IPS-18c (cell line): ENCODE measurements around the gene TENM4.

Source experiments
- H3K4me3 ChIP-seq: 2 replicates; pipeline ENCODE4 v1.7.0; 2013; ENCODE audit warnings: low read depth, mild to moderate bottlenecking, low read length, moderate library complexity; ENCODE audit not compliant: insufficient read depth
- H3K9me3 ChIP-seq: one replicate; pipeline ENCODE4 v1.6.1; 2013; ENCODE audit warnings: mild to moderate bottlenecking, low read length, moderate library complexity; ENCODE audit not compliant: control insufficient read depth, insufficient read depth

The TENM4 gene

DNA sequence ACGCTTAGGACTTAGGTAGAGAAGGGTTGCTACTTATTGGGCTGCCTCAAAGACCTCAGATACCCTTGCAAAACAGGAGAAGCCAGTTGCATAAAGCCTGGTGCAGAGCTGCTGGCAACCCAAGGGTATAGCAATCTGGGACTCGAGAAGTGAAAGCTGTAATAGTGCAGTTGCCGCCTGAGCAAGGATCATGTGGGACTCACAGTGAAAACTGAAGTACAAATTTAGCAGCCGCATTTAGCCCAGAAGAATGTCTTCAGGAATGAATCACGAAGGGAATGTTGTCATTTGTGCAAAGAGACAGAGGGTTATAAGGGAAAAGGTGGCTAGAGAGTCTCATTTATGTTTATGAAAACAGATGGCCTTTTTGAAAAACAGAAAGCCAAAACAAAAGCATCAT, 267.2 kb downstream of the TENM4 start:
- no peak overlapping the region for H3K4me3 ChIP-seq
- peaks cover 2% of the 10 kb centered on the region for H3K9me3 ChIP-seq

DNA sequence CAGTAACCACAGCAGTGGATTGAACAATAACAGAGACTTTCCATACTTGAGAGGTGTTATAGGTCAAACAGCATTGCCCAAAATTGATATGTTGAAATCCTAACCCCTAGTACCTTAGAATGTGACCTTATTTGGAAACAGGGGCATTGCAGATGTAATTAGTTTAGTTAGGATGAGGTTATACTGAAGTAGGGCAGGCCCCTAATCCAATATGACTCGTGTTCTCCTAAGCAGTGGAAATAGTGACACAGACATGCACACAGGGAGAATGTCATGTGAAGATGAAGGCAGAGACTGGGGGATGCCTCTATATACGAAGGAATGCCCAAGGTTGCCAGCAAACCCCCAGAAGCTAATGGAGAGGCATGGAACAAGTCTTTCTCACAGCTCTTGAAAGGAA, 270.5 kb downstream of the TENM4 start:
- Histone ChIP-seq H3K4me3 (no peak overlapping the region), H3K9me3 (no peaks in the 10 kb centered on the region)

DNA sequence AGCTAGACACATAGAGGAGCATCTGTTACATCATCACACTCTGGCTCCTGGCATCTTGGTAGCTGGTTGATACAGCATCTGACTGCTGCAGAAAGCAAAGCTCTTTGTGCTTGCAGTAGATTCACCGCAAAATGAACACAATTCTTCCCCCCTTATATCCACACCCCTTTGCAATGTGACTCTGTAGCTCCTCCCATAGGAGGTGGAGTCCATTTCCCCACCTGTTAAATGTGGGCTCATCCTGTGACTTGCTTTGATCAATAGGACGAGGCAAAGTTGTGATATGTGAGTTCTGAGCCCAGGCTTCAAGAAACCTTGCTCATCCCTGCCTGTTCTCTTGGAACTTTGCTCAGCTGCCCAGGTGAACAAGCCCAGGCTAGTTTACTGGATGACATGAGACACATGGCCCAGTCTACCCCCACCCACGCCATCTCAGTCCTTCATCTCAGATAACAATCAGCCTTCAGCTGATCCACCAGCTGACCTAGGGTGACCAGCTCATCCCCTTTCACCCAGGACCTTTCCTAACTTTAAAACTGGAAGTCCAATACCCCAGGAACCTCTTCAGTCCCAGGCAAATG, 272.2 kb downstream of the TENM4 start:
- no peaks in the 10 kb centered on the region for H3K9me3 ChIP-seq
- H3K4me3 ChIP-seq, result no peak overlapping the region

DNA sequence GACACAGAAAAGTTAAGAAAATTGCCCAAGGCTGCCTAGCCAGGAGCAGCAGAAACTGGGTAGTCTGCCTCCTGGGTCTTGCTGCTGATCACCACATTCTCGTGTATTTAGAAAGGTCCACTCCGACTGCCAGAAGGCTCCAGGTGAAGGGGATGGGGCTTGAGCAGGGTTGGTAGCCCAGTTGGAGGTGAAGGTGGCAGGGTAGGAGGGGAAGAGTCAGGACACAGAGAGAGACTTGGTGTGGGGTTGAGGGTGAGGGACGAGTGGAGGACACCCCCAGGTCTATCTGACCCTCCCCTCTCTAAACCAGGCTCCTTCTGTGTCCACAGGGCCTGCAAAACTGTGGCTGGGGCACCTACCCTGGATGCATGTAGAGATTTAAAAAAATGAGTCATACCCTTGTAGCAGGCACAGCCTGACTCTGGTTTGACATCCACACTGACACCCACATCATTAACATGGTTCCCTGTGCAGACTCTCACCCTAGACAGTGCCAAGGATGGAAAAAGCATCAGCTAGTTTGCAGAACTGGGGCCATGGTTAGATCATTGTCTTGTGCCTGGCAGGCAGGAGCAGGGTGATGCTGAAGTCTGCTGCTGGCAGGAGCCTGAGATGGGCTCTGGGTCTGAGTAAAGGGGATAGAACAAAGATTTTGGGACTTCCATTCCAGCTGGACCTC, 273.2 kb downstream of the TENM4 start:
- Histone ChIP-seq H3K4me3 (no peak overlapping the region), H3K9me3 (no peaks in the 10 kb centered on the region)

DNA sequence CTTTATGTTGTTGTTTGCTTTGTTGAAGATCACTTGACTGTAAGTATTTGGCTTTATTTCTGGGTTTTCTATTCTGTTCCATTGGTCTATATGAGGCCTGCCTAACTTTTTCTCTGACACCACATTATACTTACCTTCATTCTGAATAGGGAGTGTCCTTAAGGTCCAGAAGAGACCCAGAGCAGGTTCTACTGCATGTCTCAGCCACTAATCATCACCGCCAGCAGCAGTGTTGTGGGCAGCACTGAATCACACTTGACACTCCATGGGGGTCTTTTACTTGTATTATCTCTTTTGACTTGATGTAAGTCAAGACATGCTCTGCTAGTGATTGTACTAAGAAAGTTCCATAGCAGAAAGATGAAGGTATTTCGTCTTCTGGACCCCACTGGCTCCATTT, 274.9 kb downstream of the TENM4 start:
- H3K4me3 ChIP-seq, result no peak overlapping the region
- no peaks in the 10 kb centered on the region for H3K9me3 ChIP-seq

DNA sequence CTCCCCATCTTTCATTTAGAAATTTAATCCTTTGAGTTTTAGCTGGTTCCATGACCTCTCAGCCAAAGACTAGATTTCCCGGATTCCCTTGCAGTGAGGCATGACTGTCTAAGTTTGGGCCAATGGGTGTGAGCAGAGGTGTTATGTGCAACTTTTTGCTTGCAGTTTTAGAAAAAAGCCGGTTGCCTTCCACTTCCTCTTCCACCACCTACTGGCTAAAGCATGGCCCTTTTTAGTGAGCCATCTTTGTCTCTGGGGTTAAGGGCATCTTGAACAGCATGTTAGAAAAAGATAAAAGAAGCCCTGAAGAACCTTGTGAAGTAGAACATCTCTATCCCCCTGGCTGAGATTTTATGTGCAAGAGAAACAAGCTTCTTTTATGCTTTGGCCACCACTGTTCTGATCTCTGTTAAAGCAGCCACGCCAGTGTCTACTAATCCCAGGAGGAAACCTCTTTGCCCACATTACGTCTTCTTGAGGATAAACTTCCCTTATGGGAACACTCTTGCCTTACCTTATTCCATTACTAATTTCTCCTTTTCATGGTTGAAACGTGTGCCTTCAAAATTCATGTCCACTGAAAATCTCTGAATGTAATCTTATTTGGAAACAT, 279.9 kb downstream of the TENM4 start:
- Histone ChIP-seq H3K9me3 (no peaks in the 10 kb centered on the region), H3K4me3 (no peak overlapping the region)

DNA sequence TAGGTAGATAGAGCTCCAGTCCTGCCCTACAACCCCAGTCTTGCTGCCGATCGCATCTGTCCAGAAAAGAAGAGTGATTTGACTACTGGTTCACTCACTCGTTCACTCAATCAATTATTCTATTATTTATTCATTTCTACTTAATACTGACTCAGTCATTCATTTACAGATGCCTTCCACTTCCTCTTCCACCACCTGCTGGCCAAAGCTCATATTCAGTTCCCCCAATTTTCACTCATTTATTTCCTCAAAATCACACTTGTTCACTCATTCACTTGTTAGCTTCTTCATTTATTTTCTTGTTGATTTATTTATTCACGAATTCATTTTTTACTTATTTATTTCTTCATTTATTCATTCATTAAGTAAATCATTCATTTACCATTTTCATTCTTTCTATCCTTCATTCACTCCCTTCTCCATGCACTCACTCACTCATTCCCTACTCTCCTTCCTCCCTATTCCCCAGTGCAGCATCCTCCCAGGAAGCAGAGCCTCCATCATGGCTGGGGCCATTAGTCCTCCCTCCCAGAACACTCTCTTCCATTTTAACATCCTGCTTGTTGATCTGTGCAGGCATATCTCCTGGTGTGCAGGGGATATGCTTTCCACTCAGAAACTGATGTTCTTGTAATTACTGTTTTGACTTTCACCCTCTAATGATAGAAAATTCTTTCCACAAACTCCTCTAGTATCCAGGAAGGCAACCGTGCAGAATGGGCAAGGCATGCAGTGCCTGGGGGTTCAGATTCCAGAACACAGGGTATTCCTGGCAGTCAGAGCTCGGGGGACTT, 281.0 kb downstream of the TENM4 start:
- no peak overlapping the region for H3K4me3 ChIP-seq
- H3K9me3 ChIP-seq, result no peaks in the 10 kb centered on the region

DNA sequence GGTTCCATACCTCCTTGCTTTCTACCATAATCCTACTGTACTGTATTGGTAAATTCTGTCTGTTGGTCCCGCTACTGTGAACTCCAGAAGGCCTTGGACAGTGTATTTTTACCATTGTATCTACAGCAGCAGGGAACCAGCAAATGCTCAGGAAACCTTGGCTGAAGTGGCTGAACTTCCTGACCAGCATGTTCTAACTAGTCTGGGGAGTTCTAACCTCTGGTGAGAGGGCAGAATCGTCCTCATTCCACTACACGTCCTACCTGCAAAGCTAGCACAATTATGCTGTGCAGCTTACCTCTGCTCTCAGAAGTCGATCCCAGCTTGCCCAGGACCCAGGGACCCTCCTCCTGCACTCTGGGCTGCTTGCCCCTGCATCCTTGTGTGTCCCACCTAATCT, 283.1 kb downstream of the TENM4 start:
- Histone ChIP-seq H3K9me3 (no peaks in the 10 kb centered on the region), H3K4me3 (no peak overlapping the region)

DNA sequence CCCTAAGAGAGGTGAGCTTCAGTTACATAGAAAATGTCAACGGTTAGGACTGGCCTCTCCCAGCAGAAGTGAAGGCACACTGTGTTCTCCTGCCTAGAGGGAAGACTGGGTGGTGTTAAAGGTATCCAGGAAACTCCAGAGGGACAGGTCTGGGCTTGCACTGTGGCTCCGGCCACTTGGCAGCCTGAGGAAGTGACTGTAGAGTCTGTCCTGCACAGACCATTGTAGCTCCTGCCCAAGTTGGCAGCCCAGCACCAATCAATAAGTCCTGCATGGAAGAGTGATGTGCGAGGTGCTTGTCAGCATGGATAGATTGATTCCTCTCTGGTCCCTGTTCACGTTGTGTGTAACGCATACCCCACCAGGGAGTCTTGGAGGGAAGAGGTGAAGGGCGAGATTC, 284.8 kb downstream of the TENM4 start:
- no peak overlapping the region; the same call in 1 of the 2 replicates for H3K4me3 ChIP-seq
- H3K9me3 ChIP-seq, result no peaks in the 10 kb centered on the region

DNA sequence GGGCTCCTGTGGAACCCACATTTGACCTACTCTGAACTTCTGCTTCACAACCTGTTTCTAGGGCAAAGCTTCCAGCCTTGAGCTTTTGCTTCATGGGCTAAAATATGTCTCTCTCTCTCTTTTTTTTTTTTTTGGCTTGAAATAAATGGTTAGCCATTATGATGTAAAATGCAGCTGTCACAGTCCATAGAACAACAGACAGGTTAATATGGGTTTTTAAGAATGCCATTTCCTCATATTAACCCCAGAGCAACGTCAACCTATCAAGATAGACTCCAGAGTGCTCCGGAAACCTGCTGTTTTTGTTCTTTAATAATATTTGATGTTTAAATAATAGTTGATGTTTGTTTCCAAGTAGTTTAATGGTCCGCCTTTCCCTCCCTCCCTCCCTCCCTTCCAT, 285.6 kb downstream of the TENM4 start:
- H3K4me3 ChIP-seq, result no peak overlapping the region
- no peaks in the 10 kb centered on the region for H3K9me3 ChIP-seq

DNA sequence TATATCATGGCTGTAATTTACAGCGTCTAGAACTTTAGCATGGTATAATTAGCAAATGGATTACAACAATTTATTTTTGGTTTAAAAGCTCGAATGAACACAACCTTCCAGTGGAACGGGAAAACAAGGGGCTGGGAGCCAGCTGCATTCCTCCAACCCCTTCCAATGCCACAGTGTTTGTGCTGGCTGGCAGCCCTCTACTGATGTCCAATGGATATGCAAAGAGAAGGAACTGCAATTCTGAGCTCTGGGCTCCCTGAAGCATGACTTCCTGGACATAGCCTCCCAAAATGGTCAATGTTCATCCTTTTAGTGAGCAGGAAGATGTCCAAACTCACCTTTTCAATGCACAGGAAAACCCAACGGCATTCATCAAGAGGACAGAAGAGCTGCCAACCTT, 288.3 kb downstream of the TENM4 start:
- no peak overlapping the region for H3K4me3 ChIP-seq
- peaks cover 2% of the 10 kb centered on the region for H3K9me3 ChIP-seq

DNA sequence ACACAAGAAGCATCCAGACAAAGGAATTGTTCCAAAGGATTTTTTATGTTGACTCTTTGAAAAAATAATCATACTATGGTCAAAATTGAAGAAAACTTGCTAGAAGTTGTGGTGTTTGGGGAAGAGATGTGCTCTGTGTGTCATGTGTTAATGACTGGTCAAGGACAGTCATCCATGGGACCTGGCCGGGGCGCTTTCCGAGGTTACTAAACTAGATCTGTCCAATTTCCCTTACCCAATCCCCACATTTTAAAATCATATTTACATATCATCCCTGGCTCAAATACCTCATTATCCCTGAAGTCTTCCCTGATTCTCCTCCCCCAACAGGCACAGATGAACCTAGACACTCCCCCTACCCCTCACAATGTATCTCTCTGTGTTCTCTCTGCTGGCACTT, 289.4 kb downstream of the TENM4 start:
- Histone ChIP-seq H3K9me3 (peaks cover 2% of the 10 kb centered on the region), H3K4me3 (no peak overlapping the region)

DNA sequence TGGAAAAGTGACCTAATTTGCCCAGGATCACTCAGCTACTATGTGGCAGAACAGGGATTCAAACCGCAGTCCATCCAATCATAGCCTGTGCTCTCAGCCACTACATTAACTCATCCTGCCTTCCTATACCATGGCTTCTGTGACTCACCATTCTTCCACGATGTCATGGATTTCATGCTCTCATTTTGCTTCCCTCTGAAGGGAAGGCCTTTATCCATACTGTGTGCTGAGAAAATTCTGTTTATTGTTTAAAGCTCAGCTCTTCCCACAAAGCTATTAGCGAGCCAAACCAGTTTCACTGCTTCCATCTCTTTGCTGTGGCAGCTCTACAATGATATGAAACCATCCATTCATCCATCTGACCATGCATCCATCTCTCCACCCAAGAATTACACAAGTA, 289.9 kb downstream of the TENM4 start:
- no peak overlapping the region for H3K4me3 ChIP-seq
- peaks cover 2% of the 10 kb centered on the region for H3K9me3 ChIP-seq

DNA sequence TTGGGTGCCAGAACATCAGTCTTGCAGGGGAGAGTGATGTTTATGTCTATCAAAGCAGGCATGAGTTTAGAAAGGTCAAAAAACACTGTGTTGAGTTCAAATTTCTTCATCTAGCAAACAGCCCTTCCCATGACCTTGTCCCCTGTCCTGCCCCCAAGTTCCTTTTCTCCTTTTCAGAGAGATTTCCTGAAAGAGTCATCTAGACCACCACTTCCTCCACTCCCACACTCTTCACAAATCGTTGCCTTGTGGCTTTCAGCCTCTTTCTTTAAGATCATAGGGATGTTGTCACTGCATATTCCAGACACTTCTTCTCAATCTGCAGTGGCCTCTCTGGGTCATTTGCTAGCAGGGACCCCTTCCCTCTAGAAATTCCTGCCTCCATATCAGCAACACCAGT, 290.5 kb downstream of the TENM4 start:
- Histone ChIP-seq H3K9me3 (peaks cover 2% of the 10 kb centered on the region), H3K4me3 (no peak overlapping the region)

DNA sequence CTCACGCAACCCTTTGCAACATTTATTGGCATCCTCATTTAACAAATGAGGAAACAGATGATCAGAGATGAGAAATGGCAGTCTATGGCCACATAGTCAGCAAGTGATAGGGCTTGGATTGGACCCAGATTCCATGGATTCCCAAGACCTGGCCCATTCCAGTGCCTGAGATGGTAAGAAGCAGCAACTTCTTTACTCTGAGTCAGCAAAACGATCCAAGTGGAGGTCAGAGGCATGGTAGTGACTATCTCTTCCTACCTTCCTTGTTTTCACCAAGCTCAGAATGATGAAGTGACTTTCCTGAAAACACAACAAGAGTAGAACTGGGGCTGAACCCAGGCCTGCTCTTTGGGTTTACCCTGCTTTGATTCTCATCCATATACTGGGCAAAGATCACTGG, 293.1 kb downstream of the TENM4 start:
- no peak overlapping the region for H3K4me3 ChIP-seq
- peaks cover 2% of the 10 kb centered on the region for H3K9me3 ChIP-seq

DNA sequence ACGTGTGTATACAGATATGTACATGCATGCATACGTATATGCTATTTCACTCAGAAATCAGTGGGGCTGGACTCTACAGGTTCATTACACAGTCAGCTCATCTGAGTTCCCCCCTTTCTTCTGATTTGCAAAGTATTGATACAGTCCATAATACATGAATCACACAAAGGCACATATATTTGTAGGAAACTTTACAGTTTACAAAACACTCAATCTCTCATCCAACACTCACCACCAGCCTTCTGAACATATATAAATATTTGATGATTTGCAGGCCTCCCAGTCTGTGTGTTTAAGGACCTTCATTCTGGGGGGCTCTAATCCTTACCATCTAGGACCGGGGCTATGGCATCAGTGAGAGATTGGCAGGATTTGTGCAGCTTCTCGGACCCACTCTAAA, 293.8 kb downstream of the TENM4 start:
- Histone ChIP-seq H3K4me3 (no peak overlapping the region), H3K9me3 (peaks cover 2% of the 10 kb centered on the region)

DNA sequence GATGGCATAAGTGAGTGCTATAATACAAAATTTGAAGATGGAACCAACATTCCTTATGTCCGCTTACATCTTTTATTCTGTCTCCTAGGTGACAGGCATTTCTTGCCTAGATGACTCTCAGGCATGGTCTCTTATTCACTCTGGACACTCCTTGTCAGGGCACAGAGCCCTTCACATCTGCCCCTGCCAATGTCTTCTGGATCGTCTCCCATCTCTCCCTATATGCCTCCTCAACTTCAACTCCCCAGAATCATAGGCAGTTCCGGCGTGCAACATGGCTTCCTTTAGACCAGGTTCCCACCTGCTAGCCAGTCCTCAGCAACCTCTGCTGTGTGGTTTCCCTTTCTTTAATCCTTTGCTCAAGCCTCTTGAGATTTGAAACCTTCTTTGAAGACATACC, 300.9 kb downstream of the TENM4 start:
- H3K4me3 ChIP-seq, result no peak overlapping the region
- no peaks in the 10 kb centered on the region for H3K9me3 ChIP-seq

DNA sequence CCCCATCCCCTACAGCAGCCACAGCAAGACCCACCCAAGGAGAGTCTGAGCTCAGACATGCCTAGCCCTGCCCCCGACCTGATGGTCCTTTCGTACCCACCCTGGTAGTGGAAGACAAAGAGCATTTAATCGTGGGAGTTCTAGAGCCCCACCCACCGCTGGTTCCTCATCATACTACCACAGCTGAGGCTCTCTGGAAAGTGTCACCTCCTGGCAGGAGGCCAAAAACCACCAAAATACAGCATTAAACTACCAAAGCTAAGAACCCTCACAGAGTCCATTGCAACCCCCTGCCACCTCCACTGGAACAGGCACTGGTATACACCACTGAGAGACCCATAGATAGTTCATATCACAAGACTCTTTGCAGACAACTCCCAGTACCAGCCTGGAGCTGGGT, 311.1 kb downstream of the TENM4 start:
- no peak overlapping the region for H3K4me3 ChIP-seq

More for the DNA sequence above, 311.1 kb downstream of the TENM4 start:
- peaks cover 2% of the 10 kb centered on the region for H3K9me3 ChIP-seq
